Hematopoietic multipotent progenitor cell treated with erythropoietin and hydrocortisone succinate and interleukin-3 and kit ligand, for 15 days (in vitro differentiated cells): Measurements from ENCODE around the gene EPGN.
A peak's percentile ranks its signal among the peaks of the same experiment; 100 is the strongest.

Source experiments
- DNase-seq: peaks from one replicate; pipeline ENCODE4 v3.0.0-alpha.2; 2015; ENCODE audit warnings: low spot score

The EPGN gene

DNA sequence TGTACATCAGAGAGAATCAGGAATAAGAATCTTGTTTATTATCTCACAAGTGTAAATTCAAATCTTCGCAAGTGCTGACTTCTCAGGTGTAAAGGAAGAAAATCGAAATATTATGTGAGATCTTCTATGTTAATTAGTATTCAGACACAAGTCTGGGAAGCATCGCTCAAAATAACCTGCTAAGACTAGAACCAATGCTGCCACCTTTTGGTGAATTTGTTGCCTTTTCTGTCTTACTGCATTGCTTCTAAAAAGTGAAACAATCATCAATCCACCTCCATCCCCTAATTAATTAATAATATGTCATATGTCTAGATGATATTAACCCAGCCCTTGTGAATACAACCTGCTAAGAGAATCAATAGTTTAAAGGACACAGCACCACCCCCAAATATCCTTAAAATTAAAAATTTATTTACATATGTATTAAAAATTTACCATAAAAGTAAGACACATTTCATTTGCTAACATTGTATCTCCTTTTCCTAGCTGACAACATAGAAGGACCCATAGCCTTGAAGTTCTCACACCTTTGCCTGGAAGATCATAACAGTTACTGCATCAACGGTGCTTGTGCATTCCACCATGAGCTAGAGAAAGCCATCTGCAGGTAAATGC, 3.5 kb downstream of the EPGN start:
- peak; percentile 55 for DNase-seq

DNA sequence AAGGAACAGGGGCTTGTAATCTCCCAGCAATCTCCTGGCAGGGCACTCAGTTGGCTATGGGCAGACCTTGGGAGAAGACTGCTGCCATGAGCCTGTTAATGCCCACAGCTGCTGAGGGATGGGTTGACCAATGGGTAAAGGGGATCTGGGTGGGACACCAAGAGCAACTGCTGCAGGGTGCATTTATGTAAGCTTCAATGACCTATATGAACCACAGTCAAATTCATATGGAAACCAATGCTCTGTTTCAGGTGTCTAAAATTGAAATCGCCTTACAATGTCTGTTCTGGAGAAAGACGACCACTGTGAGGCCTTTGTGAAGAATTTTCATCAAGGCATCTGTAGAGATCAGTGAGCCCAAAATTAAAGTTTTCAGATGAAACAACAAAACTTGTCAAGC, 6.1 kb downstream of the EPGN start:
- DNase-seq = no peak

DNA sequence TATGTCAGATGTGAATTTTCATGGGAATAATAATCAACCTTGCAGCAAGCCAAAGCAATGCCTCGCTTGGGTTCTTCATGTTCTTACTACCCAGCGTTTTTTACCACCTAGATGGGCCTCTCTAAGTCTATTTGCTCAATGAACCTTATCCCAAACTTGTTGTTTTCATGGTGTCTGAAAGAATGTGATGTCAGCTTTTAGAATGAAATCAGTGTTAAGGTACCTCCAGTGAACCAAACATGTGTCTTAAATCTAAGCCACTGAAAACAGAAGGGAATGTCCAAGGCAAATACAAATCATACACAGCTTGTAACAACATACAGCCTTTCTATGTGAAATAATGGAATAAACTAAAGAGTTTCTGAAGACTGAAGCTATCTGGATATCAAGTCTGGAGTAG, 6.7 kb downstream of the EPGN start:
- DNase-seq = no peak

DNA sequence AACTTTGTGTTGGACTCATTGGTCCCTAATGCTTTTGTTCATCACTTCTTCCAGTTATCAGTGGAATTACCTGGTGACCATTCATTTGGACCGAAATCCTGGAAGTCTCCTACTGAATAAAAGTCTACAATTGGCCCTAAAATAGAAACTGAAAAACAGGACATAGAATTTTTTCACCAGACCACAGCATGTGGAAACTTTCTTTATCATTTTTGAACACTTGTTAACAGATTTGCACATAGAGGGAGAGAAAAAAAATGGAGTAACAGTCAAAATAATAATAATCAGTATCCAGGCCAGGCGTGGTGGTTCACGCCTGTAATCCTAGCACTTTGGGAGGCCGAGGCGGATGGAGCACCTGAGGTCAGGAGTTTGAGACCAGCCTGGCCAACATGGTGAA, 7.1 kb downstream of the EPGN start:
- no peak for DNase-seq

DNA sequence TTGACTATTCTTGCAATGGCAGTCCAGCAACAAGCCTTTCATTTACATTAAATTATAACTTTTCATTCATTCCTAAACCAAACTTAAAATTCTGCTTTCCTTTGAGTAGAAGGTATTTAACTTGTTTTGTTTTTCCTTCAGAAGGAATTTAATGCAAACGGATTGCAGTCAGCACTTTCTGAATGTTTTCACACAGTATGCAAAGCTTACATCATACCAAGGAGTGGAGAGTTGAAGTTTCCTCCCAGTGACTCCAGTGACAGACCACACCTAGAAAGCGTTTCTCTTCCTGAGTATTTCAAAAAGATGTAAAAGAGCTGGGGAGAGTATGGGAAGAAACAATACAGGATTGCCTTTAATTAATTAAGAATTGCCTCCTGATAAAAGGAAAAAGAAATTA, 8.1 kb downstream of the EPGN start:
- no peak for DNase-seq

DNA sequence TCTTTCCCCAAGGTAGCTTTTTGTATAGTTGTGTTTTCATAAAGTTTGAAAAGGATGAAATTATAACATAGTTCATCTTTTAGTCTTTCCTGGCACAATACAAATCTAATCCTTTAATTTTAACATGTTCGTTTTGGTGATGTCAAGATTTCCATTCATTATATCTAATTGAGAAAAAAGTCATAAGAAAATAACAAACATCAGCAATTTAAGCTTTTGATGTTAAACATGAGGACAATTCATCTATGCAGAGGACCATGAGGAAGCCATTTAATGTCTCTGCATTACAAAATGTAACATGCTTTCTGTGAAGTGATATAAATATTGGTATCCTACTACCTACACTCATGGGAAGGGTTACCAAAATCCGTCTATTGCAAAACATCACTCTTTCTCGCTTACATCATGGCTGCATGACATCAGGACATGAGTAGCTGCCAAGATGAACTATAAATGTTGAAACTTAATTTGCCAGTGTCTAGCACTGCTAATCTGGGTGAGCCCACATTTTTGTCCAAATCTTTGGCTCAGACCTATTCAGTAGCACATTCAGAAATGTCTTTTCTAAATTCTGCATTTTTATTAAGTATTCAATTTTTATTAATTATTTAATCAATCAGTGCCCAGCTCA, 9.5 kb downstream of the EPGN start:
- DNase-seq = no peak

DNA sequence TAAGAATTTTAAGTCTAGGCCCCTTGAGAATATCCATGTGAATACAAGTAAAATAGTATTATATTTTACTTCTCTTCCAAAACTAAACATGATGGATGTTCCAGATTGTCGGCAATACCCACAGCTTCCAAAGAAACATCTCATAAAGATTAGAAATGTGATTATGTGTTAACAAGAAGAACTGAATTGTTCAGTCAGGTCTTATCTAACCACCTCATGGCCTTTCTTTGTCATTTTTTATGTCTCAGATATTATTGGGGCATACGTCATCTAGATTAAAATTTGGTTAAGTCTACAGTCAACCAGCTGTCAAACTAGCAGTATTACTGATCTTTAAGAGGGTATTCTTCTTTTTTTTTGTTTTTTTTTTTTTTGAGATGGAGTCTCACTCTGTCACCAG, 10.0 kb downstream of the EPGN start:
- DNase-seq = no peak

DNA sequence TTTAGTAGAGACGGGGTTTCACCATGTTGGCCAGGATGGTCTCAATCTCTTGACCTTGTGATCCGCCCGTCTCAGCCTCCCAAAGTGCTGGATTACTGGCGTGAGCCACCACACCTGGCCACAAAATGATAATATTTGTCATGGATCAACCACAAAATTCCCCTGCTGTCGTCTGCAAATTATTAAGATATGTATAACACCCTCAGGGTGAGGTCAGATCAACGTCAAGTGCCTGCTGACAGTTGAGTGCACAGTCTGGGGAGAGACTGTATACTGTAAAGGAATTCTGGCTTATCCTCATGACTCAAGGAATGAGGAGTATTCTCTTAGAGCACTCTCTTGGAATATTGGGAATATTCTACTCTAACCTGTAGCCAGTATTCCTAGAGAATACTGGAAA, 11.2 kb downstream of the EPGN start:
- no peak for DNase-seq

DNA sequence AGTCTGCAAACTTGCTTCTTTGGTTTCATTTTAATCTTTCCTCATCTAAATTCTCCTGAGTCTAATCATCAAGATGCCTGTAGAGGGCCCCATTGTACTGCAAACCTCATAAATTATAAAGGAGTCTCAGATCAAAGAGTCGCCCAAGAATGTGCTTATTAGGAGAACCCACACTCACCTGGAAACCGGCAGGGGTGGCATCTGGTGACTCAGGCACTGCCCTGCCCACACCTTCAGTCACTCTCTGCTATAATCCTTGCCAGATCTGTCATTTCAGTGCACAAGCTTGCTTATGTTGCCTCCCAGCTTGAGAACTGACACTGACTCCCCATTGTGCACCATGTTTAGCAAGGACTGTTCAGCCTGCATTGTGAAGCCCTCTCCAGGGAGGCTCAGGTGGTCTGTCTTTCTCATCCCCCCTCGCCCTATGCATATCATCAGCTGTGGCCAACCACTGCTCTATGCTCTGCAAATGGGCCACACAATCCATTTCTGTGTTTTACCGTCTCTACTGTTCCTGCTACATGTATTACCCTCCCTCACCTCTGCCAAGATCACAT, 12.4 kb downstream of the EPGN start:
- DNase-seq = peak; percentile 67

DNA sequence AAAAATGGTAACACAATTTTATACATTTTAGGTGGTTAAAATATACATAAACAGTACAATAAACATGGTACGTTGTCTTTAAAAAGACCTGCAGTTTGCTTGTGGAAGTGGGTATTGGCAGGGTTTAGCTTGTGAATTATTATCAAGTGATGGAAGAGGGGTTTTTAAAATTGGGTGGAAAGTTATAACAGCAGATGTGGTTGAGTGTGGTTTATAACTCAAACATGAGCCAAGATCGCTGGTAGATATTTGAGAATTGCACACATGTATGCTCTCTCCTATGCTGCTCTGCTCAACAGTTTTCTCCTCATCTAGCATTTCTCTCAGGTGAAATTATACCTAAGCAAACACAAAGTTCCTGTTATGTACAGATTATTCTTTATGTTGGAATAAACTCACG, 14.0 kb downstream of the EPGN start:
- no peak for DNase-seq

DNA sequence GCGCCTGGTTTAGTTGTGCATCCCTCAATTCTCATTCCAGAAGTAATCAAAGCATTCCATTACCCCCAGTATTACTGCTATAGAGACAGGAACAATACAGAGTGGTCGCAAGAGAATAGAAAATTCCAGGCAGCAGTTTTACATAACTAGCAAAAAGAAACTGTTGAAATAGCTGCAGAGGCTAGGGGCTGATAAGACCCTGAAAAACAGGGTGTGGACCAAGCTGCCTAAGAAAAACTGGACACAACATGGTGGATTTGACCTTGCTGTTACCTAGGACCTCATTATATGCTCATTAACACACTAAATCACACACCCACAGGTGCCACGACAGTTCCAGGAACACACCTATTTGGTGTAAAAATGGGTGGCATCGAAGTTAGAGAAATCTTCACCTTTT, 15.4 kb downstream of the EPGN start:
- DNase-seq = no peak

DNA sequence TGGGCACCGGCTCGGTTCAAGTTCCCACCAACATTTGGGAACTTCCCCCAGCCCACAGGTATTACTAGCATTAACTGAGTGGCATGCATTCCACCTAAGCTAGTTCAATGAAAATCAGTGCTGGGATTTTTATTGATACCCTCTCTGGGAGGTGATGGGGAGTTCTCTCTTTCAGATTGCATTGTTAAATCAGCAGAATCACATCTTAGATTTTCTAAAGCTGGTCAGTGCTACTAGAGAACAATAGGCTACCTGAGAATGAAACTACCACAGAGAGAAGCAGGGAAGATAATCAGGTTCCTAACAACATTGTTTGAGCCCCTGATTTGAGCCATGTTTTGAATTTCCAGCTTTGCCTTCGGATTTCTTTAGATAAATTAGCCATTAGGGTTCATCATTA, 16.0 kb downstream of the EPGN start:
- no peak for DNase-seq

DNA sequence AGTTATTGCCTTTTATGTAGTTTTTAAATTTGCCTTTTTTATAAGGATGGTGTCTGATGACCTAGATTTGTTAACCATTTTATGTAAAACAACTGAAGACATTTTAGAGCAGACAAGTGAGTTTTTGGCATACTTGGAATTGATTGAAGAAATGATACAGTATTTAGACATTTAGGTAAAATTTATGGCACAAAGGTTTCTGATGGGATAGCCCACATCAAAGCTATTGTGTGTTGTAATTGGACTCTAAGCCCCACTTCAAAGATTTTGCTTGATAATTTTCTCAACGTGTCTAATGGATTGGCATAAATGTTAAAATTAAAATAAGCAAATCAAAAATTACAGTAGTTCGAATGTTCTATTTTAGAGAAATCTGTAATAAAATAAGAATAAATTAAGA, 17.6 kb downstream of the EPGN start:
- DNase-seq = no peak

DNA sequence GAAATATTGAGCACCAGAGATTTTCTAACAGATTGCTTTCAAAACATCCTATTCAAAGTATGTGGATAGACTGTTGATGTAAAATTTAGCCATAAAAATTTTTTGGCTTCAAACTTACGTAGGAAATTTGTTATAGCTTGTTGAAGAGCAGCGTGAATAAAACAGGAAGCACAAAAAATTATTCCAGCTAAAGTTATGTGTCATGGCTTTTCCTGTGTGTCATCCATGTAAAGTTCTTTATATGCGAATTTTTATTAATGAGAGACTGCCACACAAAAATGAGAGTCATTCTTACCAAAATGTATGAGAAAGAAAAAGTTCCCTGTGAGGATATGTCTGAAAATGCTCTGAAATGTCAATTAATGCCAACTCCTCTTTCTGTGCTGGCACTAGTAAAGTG, 19.5 kb downstream of the EPGN start:
- DNase-seq = no peak

DNA sequence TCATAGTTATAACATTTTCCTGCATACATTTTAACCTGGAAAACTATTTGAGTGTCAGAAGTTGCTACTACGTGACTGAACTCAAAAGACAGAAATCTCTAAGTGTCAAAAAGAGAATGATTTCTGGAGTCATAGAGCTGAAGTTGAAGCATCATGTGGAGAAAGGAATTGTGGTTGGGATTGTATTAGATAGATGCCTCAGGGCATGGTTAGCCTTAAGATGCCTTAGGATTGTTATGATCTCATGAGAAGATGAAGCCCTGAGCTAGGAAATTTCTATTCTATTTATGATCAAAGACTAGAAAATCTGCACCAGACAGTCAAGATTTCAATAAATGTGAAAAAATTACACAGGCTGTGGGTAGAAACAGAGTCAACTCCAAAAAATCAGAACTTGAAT, 20.2 kb downstream of the EPGN start:
- no peak for DNase-seq

DNA sequence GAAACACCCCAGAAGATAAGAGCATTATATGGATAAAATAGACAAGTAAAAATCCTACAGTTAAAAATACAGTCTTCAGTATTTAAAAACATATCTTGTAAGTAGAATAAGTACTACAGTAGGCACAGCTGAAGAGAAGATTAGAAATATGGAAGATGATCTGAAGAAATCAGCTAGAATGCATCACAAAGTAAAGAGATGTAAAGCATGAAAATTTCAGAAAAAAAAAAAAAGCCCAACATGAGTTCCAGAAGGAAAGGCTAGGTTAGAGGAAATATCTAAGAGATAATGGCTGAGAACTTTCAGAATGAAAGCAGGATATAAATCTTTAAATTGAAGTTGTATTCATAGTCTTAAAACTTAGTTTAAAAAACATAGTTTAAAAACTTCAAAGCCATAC, 21.0 kb downstream of the EPGN start:
- no peak for DNase-seq

DNA sequence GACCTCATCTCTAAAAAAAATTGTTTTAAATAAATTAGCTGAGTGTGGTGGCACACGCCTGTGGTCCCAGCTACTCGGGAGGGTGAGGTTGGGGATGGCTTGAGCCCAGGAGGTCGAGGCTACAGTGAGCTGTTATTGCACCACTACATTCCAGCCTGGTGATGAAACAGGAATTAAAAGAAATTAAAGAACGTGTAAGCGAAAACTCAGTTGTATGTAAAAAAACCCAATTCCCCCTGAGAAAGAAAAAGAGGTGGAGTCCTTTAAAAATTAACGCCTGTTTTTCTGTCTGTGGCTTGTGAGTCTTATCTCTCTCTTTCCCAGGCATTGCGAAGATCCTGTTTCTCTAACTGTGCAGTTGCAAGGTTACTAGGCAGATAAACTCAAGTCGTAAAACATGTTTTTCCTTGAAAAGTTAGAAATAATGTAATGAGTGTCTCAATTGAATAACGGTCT, 22.1 kb downstream of the EPGN start:
- peak; percentile 36 for DNase-seq

DNA sequence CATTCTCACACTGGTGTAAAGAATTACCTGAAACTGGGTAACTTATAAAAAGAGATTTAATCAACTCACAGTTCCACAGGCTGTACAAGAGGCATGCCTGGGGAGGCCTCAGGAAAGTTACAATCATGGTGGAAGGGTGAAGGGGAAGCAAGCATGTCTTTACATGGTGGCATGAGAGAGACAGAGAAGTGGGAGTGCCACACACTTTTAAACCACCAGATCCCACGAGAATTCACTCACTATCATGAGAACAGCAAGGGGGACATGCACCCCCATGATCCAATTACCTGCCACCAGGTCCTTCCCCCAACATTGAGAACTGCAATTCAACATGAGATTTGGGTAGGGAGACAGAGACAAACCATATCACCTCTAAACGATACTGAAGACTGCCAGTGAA, 23.0 kb downstream of the EPGN start:
- no peak for DNase-seq

DNA sequence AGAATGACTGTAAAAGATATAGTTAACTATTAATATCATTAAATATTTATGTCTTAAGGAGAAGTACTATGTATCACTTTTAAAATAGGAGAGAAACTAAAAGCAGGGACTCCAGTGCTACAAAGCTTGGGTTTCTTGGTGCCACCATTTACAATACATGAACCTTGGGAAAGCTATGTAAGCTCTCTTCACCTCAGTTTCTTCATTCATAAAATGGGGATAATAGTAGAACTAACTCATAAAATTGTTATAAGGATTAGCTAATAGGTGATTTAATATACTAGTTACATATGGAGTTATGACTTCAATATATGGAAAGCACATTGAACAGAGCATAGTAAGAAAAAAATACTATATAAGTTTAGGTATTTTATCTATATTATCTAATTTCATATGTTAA, 23.7 kb downstream of the EPGN start:
- DNase-seq = no peak

DNA sequence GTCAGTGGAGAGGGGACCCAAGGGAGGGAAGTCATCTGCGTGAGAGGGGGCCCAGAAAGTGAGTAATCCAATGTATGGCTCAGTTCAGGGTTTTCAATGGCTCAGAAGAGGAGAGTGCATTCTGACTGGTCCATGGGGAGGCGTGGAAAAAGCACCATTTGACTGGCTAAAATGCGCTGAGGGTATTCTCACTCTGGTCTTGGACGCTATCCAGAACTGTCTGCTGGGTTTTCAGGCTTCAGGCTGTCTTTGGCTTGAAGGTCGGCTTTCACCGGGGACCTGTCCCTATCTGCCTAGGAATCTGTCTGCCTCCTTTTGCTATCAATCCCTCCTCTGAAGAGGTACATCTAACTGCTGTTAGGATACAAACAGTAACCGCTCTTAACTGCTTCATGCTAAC, 26.4 kb downstream of the EPGN start:
- no peak for DNase-seq

DNA sequence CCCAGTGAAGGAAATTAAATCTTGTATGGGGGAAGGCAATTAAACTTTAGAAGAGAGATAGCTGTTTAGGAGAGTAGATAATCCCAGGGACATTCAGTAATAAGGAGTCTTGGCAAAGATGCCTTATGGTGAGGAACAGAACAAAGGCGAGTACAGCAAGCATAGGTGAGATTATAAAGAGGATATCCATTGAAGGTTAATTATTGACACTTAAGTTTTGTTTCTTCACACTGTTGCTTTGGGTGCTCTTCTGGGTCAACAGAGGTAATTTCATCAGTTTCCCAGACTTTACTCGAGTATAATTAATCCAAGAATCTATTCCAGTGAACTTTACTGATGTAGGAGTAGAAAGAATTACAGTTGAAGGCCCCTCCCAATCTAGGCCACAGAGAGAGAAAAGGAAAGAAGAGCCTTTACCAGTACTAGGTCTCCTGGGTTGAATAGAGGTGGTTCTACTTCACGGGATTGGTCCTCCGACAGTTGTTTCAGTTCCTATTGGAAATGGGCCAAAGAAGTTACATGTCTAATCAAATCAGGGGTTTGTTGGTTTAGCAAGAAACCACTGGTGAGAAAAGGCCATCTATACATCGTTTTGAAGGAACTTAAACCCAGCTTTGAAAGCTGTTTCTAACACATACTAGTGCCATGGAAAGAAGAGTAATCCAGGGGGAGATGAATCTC, 27.2 kb downstream of the EPGN start:
- DNase-seq = no peak

DNA sequence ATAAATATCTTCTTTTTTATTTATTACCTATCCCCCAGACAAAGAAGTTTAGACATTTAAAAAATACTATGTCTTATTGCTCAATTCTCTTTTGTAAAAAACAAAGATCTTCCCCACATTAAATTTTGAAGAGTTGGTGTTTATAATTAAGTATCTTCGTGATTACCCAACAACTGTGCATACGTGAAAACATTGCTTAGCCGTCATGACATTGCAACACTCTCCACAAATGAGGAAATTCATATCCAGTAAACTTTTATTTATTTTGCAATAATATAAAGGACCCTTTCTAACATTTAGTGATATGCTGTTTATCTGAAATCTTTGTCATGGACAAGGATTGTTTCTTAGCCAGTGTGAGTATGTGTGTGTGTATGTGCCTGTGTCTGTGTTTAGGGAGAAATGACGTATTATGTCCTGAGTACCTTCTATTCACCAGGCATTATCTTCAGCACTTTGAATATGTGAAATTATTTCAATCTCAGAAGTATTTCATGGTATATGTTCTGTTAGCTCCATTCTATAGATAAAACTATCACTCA, 30.6 kb downstream of the EPGN start:
- no peak for DNase-seq

DNA sequence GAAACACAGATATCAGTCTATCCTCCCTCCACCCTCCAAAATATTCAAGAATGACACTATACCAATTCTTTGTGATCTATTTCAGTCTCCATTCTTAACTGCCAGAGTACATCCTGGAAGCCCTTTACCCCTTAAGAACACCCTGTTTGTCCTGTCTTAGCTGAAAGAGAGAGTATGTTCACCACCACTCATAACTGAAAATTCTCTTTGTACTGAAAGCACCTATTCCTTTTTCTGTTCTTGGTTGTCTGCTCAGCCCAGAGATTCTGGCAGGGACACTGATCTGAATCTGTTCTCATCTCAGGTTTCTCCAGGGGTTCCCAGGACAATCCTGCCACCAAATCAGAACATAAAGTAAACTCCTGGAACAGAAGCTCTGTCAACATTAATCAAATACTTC, 31.2 kb downstream of the EPGN start:
- no peak for DNase-seq
